NCI-H2196 (cell line): ENCODE measurements around the gene PLEKHO1.

Experiments used
- DNase-seq: peaks from one replicate; lab custom pipeline; 2025; ENCODE audit not compliant: unreplicated experiment; lab: John Stamatoyannopoulos, UW

PLEKHO1 gene

DNA sequence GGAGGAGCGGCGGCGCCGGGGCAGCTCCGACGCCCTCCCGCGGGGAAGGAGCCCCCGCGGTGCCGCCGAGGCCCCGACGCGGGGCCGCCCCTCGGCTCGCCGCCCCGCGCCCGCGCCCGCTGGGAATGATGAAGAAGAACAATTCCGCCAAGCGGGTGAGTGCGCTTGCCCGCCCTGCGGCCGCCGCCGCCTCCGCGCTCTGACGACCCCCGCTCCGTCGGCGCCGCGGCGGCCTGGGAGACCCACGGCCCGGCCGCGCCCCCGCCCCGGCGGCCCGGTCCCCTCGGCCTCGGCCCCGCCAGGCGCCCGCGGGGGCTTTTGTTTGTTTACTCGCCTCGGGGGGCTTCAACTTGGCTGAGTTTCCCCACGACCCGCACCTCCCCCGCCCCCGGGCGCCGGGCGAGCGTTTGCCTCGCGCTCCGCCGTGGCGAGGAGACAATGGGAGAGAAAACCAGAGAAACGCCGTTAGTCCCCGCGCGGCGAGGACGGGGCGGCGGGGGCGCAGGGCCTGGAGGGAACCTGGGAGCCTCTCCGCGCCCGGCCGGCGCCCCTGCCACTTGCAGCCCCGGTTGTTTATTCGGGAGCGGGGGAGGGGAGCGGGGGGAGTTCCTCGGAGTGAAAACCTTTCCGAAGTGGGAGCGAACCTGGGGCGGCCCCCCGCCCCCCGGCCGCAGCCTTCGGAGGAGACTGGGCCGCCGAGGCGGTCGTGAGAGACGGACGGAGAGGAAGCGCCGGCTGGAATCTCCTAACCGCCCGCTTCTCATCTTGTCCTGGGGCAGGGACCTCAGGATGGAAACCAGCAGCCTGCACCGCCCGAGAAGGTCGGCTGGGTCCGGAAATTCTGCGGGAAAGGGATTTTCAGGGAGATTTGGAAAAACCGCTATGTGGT is 661 bp downstream of the PLEKHO1 start:
- DNase-seq = no peak

DNA sequence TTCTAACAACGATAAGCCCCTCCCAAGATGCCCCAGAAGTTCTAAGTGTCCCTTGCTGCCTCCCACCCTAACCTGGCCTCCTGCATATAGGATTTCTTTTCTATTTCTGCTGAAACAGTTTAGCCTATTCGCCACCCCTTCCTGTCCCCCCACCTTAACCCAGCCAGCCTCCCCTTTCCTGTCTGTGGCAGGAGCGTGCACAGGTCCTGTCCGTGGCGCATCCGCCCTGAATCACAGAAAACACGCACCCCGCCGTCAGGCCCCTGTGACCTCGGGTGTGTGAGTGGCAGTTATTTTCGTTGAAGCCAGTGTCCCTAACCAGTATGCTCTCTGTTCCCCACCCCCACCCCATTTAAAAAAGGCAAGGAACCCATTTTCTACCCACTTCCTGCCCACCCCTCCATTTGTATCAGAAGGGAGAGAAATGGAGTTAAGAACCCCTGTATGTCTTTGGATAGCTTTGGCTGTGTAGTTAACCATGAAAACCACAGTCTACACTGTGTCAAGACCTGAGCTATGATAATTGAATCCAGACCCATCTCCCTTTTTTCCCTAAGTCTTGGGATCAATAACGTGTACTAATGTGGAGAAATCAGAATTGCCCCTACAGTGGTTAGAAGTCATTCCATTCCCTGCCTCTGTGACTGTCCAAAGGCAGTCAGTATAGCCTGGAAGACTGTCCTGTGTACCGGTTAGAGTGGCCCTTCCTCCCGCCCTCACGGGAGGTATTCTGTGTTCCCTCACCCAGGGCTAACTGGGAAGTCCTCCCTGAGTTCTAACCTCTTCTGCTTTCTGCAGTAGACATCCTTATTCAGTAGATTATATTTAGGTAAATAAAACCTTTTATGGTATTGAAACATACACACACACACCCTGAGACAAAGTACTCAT is 1.8 kb downstream of the PLEKHO1 start:
- DNase-seq = no peak

DNA sequence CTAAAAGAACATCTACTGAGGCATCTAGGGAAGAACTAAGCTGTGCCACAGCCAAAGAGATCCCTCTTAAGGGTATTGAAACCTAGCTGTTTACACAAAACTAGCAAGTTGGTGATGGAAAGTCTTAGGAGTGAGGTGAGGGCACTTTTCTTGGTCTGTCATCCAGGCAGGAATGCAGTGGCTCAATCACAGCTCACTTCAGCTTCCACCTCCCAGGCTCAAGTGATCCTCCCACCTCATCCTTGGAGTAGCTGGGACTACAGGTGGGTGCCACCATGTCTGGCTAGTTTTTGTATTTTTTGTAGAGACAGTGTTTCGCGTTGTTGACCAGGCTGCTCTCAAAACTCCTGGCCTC is 2.4 kb downstream of the PLEKHO1 start:
- no peak for DNase-seq

DNA sequence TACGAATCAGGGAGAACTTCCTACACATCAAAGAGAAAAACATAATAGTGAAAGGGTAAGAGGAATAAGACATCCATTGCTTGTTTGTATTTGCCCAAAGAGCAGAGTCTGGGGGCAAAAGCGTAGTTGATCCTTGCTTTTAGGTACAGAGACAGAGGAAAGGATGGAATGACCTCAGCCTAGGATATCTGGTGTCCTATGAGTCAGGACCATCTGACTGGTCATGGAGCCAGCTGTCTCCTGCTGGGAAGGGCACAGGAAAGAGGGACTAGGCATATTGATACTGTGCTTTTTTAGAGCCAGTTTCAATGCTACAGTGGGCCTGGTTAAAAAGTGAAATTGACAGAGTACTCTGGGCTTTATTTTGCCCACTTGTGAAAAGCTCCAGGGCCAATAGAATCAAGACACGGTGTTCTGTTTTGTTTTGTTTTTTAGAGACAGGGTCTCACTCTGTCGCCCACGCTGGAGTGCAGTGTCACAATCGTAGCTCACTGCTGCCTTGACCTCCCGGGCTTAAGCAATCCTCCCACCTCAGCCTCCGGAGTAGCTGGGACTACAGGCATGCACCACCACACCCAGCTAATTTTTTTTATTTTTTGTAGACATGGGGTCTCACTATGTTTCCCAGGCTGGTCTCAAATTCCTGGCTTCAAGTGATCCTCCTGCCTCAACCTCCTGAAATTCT is 3.2 kb downstream of the PLEKHO1 start:
- no peak for DNase-seq

DNA sequence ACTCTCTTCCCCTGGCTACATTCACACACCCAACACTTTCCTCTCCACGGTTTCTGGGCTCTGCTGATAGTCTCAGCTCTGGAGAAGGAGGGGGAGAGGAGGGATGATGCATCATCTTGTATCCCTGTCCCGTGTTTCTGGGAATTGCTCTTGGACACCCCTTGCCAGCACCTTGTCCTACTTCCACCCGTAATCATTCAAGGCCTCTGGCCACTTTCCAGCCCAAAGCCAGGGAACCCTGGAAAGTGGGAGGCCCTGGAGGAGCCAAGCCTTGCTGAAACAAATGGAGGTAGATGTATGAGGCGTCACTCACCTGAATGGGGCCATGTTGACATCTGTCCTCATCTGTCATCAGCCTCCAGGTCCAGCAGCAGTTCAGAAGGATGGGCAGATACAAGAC is 4.4 kb downstream of the PLEKHO1 start:
- DNase-seq = no peak

DNA sequence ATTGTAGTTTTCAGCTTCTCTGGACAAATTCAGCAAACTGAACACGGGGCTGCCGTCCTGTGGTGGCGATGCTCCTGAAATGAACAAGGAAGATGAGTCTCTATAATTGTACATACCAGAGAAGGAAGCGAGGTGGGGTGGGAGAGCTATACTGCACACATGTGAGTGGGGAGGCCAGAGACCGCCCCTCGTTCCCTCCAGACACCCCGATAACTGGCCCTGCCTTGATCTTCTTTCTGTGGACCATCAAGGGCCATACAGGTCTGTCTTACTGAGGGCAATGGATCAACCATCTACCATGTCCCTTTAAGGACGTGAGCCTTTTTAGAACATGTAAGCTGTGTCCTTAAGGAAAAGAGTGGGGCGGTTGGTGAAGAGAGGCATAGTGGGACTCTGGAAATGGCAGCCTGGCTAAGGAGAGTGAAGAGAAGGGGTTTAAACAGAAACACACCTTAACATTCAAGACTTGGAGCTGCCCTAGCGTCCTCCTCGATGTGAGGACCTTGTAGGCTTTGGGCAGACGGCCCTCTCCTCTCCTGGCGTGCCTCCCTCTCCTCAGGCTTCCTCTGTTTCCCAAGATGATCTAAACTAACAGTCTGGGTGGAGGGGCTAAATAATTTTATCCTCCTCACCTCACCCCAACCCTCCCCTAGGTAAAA is 5.8 kb downstream of the PLEKHO1 start:
- no peak for DNase-seq

DNA sequence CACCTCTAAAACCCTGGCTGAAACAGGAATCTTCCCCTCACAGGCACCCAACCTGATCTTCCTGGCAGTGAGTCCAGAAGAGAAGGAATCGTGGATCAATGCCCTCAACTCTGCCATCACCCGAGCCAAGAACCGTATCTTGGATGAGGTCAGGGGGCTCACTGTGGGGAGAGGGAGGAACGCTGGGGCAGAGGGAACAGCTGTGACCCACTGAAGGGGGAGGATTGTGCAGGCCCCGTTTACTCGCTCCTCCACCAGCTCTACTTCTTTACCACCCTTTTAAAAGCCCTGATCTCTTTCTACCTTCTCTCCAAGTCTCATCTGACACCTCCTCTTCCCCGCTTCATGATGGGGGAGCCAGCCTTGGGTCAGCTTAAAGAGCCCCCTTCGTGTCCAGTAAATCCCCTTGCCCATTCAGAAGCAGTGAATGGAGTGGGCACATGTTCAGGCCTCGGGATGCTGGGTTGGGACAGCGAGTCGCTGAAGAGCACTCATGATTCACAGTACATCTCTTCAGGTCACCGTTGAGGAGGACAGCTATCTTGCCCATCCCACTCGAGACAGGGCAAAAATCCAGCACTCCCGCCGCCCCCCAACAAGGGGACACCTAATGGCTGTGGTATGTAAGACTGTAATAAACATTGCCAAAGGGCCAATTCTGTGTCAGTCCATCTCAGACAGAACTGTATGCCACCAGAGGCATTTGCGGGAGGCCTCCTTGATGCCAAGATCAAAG is 7.3 kb downstream of the PLEKHO1 start:
- DNase-seq = no peak

DNA sequence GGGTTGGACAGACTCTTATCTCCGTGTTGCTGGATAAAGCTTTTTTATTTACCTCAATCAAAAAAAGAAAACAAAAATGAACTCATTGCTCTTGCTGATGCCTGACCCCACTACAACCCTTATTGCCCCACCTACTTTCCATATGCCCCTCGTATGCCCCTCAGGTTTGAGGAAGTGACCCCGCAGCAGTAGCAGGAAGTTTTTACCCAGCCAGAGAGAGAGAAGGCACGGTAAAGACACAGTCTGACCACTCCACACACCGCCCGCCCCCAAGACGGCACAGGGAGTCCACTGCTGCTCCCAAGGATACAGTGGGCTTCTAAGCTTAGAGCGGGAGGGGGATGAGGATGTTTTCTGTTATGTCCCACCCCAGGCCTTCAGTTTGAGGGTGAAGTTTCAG is 9.8 kb downstream of the PLEKHO1 start:
- no peak for DNase-seq

DNA sequence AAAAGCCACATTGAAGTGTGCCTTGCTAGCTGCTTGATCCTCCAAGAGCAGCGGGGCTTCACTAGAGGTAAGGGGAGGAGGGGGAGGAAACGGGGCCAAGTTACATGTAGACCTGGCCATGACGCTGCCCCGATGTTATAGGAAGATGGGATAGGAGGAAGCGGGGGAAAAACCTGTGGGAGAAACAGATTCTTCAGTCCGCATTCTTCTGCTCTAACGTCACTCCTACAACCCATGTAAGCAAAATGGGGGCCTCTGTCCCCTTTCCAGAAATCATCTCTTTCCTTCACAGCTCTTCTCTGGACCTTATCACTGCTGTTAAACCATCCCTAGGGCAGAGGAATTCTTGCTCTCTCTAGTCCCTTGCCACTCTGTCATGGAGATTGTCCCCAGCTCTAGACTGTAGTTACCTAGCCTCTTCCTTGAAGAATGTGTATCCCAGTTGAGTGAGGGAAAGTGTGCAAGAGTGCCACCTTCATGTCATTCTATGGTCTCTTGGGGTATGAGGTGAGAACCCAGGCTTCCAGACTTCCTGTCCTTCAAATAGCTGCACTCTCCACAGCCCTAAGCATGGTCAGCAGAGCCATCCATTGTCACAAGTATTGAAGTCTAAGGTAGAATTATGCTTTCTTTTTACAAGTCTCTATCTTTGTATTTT is 11.4 kb downstream of the PLEKHO1 start:
- DNase-seq = no peak

DNA sequence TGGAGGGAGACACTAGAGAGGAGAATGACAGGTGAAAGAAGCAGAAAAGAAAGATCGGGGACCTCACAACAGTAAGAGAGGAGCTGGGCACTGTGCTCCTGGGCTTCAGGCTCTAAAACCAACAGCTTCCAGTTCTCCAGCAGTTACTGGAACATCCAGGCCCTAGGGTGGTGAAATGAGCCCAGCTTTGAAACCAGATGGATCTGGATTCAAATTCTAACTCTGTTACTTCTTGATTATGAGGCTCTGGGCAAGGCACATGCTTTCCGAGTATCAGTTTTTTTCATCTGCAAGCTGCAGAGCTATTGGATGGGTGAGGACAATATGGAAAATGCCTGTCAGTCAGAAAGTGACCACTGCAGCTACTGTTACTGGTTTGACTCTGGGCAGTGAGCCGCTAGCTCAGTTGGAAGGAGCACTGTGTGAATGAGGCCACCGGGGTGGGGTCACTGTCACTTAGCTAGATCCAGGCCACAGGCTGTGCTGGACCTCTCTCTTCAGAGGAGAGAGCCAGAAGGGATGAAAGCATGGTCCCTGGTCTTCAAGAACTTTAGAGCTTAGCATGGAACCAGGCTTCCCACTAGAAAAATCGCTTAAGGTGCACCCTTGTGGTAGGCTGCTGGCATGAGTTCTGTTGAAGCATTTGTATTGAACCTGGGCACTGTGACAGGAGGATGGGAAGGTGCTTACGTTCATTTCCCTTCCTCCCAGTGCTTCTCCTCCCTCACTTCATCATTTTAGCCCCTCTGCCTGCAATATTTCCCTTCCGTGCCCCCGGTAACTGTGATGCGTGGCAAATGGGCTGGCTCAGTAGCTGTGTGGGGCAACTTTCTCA is 12.2 kb downstream of the PLEKHO1 start:
- DNase-seq = peak; percentile 9

DNA sequence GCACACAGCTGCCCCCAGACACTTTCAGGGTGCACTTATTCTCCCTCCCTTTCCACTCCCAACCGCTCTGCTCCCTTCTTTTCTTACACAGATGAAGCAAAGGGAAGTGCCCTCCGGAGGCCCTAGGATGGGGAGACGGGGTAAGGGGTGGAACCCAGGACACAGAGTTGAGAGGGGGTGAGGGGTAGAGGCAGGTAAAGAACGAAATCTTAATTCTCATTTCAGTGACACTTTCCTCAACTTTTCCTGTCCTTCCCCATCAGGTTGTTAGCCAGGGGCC is 12.8 kb downstream of the PLEKHO1 start:
- no peak for DNase-seq

DNA sequence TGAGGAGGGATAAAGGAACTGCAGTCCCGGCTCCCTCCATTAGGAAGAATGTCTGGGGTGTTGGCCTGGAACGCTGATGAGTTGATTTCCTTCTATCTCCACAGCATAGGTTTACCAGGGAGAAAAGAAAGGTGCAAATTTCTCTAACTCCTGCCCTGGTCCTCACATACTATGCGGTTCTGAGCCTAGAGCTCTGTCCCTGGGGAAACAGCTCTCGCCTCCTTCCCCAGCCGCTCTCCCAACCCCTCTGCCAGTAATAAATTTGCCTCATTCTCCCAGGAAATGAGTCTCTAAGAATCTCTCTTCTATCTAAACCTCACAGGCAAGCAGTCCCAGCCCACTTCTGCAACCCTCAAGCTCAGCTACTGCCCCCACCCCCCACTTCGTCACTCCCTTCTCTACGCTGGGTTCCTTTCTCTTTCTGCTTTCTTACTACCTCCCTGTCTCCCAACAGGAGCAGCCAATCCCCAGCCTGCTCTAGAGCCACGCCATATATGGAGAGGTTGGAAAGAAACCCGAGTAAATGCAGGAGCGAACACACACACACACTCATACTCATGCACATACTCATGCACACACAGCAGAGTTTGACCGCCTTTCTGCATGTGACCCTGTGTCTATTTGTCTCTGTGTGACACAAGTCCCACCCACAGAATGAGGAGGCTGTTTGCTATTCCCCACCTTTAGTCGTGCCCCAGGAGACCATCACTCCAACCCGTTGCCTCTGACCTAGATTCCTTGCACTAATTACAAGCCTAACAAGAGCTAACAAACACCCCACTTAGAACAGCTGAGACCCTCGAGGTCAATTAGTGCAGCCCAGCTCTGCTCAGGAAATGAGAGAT is 13.4 kb downstream of the PLEKHO1 start:
- DNase-seq = peak; percentile 65

DNA sequence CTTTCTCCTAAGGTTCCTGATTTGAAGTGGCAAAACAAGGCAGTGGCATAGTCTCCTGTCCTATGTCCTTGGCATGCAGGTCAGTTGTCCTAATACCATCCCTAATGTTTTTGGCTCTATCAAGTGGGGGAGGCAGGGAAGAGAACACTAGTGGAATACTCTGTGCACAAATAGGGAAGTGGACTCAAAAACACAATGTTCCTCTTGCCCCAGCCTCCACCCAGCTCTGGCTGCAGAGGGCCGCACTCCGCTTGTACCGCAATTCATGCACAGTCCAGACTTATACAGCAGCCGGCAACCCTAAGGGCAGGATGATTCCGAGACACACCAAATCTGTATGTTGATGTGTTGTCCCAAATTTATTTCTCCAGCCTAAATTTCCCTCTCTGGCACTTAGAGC is 14.5 kb downstream of the PLEKHO1 start:
- no peak for DNase-seq

DNA sequence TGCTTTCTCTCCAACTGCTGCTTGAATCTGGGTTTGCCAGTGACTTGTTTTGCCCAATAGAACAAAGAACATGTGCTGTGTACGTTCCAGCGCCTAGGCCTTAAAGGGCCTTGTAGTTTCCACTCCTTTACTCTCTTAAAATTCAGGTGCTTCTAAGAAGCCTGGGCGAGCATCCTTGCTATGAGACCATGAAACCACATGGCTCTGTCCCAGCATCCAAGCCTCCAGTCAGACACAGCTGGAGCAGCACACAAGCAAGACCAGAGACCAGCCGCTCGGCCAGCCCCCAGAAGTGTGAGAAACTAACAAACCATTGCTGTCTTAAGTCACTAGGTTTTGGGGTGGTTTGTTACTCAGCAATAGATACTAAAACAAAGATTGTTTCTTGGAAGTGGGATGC is 15.1 kb downstream of the PLEKHO1 start:
- no peak for DNase-seq

DNA sequence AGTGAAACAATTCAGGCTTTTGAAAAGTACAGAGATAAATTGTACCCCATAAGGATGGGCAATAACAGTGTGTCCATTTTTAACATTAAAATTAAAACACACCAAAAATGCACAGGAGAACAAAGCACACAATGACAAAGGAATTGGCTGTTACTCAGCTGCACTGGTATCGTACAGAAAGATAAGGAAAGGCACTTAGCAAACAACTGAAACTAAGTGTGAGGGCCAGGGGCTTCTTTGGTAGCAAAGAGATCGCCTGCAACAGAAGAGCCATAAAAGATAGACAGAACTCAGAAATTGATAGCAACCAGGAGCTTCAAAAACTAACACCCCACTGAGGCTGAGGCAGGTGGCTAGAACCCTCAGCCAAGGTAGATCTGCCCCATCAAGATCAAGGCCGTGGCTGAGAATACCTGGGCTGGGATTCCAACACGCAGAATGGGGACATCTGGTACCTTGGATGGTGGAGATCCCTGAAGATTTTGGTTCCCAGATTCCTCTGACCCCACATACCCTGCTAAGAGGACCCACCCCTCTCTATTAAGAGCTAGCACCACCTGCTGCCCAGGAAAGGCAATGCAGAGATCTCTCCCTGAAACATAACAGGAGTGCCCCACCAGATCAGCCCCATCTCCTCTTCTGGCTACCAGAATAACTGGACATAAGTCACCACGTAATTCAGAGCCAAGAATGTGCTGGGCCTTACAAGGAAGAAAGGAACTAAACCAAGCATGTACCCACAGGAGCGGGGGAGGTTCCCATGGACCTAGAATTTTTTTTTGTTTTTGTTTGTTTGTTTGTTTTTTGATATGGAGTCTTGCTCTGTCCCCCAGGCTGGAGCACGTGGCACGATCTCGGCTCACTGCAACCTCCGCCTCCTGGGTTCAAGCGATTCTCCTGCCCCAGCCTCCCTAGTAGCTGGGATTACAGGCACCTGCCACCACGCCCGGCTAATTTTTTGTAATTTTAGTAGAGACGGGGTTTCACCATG is 16.2 kb downstream of the PLEKHO1 start:
- peak; percentile 54 for DNase-seq

DNA sequence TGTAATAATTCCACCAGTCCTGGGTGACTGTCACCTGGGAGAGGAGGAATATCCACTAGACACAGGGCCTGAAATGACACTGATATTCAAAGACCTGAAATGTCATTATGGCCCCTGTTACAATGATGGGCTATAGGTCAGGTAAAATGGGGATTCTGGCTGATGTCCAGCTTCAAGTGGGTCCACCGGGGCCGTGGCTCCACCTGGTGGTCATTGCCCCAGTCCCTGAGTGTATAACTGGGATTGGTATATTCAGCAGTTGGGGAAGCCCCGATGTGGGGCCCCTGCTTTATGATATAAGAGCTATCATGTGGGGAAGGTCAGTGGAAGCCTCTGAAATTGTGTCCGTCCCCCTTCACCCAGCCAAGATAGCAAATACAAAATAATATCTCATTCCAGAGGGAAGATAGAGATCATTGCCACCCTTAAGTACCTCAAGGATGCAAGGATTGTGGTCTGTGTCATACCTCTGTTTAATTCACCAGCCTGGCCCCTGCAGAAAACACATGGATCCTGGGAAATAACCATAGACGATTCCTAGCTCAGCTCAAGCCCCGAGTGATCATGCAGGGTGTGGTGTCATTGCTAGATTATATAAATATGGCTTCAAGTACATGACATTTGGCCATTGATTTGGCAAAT is 19.4 kb downstream of the PLEKHO1 start:
- DNase-seq = peak; percentile 42

DNA sequence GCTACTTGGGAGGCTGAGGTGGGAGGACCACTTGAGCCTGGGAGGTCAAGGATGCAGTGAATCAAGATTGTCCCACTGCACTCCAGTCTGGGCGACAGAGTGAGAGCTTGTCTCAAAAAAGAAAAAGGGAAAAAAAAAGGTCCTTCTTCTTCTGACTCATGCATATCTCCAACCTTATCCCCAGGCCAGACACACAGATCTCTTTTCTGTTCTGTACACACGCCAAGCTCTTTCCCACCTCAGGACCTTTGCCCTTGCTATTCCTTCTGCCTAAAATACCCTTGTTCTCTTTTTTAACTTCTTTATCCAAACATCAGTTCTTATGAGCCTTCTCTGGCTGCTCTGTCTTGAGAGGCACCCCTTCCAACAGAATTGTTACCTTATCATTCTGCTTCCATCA is 22.1 kb downstream of the PLEKHO1 start:
- DNase-seq = no peak
